Measurements from ENCODE around the gene LIF. TPM values are rescaled to one million over a fixed set of nuclear protein-coding genes. Genes with fewer than 3 reads are reported as not detected.

Gene LIF
- total and polyA plus RNA-seq, 4 donors = 0.08 to 0.10 (median 0.09) TPM; not detected in 1

- no peak for DNase-seq (ENCODE audit: low spot score)
- Histone ChIP-seq H3K27me3 (ENCODE audit: control insufficient read depth in 4 of 4, insufficient read depth in 4 of 4, low read length in 3 of 4) (no peaks in the 10 kb centered on the region), H3K4me3 (ENCODE audit: low read depth in 1 of 3, low read length in 3 of 3) (no peak overlapping the region), H3K4me1 (ENCODE audit: control insufficient read depth in 4 of 4, insufficient read depth in 4 of 4, low read length in 3 of 4) (peaks cover 8 to 44% (median 33%) of the 10 kb centered on the region in 4 donors), H3K27ac (ENCODE audit: low read depth in 1 of 2, low read length in 2 of 2) (peak overlapping the region; percentile 45 to 51), H3K9me3 (ENCODE audit: control insufficient read depth in 4 of 4, low read length in 3 of 4) (no peaks in the 10 kb centered on the region), H3K36me3 (ENCODE audit: control insufficient read depth in 4 of 4, insufficient read depth in 3 of 4, low read depth in 1 of 4, low read length in 3 of 4) (peaks cover 7 to 28% (median 11%) of the 10 kb centered on the region in 4 donors), H3K9ac (ENCODE audit: low read depth in 1 of 2, low read length in 2 of 2) (no peak overlapping the region)
- 63% methylated on average over 3 of the region's 3 CpGs for WGBS
- no peak for TF ChIP-seq GABPA (IDR thresholded peaks at IDR 0.05 in 1 of 2, conservative IDR thresholded peaks at IDR 0.05 in 1 of 2)
- no peak for TF ChIP-seq YY1 (IDR thresholded peaks at IDR 0.05)
- no peak for TF ChIP-seq JUND (IDR thresholded peaks at IDR 0.05)
- TF ChIP-seq TAF1 (conservative IDR thresholded peaks at IDR 0.05) = no peak
- TF ChIP-seq MAX (IDR thresholded peaks at IDR 0.05) = no peak
- TF ChIP-seq NR2F2 (IDR thresholded peaks at IDR 0.05) = no peak
- TF ChIP-seq EGR1 (IDR thresholded peaks at IDR 0.05; ENCODE audit: low read depth in 2 of 2) = no peak
- TF ChIP-seq ATF3 (IDR thresholded peaks at IDR 0.05) = no peak
- no peak for TF ChIP-seq FOXA1 (IDR thresholded peaks at IDR 0.05)
- no peak for TF ChIP-seq HNF4A (conservative IDR thresholded peaks at IDR 0.05)
- TF ChIP-seq RXRA (IDR thresholded peaks at IDR 0.05) = no peak
- TF ChIP-seq RAD21 (IDR thresholded peaks at IDR 0.05) = no peak
- TF ChIP-seq CTCF (IDR thresholded peaks at IDR 0.05; ENCODE audit: low read depth, low read length, missing input control) = no peak
- no peak for TF ChIP-seq HNF4G (IDR thresholded peaks at IDR 0.05)
- TF ChIP-seq FOXA2 (IDR thresholded peaks at IDR 0.05) = no peak
- no peak for TF ChIP-seq REST (IDR thresholded peaks at IDR 0.05)
- TF ChIP-seq SP1 (IDR thresholded peaks at IDR 0.05) = no peak
- TF ChIP-seq ZBTB33 (IDR thresholded peaks at IDR 0.05) = no peak
These were observed 43.9 kb upstream of the LIF start for GRCh38 chr22:30290342-30291057.

Data from liver (tissue), 9 donors.